SK-N-SH treated with all-trans-retinoic acid at 6 μM for 48 hours (cell line): ENCODE results near the gene CYTH4.

Source experiments
- ATAC-seq: fragments of 200-7000 bp; cut with Tn5 transposase; 3 replicates; pipeline ENCODE4 v1.9.1; 2020; ENCODE audit warnings: mild to moderate bottlenecking, moderate library complexity
- BACH2 ChIP-seq: fragments of 250-450 bp; sonication (Bioruptor Pico); IDR thresholded peaks from 2 replicates; pipeline ENCODE4 v1.9.0; 2021; ENCODE audit warnings: mild to moderate bottlenecking, borderline replicate concordance
- CREB5 ChIP-seq: fragments of 250-450 bp; sonication (Bioruptor Pico); IDR thresholded peaks from 2 replicates; pipeline ENCODE4 v1.5.1; 2020; ENCODE audit warnings: low read depth, mild to moderate bottlenecking, moderate library complexity
- CSDC2 ChIP-seq: fragments of 250-450 bp; sonication (Bioruptor Pico); IDR thresholded peaks from 2 replicates; pipeline ENCODE4 v1.5.0; 2020; ENCODE audit warnings: mild to moderate bottlenecking, moderate library complexity
- CSRNP3 ChIP-seq: fragments of 250-450 bp; sonication (Bioruptor Pico); IDR thresholded peaks from 2 replicates; pipeline ENCODE4 v1.5.1; 2021; ENCODE audit warnings: mild to moderate bottlenecking, moderate library complexity
- ESRRG ChIP-seq: fragments of 250-450 bp; sonication (Bioruptor Pico); IDR thresholded peaks from 2 replicates; pipeline ENCODE4 v1.6.1; 2021; ENCODE audit warnings: mild to moderate bottlenecking
- GLIS3 ChIP-seq: fragments of 250-450 bp; sonication (Bioruptor Pico); IDR thresholded peaks from 2 replicates; pipeline ENCODE4 v1.5.0; 2020; ENCODE audit warnings: mild to moderate bottlenecking, moderate library complexity
- ISL1 ChIP-seq: fragments of 250-450 bp; sonication (Bioruptor Pico); IDR thresholded peaks from 2 replicates; pipeline ENCODE4 v2.1.2; 2022; ENCODE audit warnings: mild to moderate bottlenecking, moderate library complexity
- OSR1 ChIP-seq: fragments of 250-450 bp; sonication (Bioruptor Pico); IDR thresholded peaks from 2 replicates; pipeline ENCODE4 v1.8.0; 2022; ENCODE audit warnings: moderate library complexity, mild to moderate bottlenecking, inconsistent platforms
- PATZ1 ChIP-seq: fragments of 250-450 bp; sonication (Bioruptor Pico); IDR thresholded peaks from 2 replicates; pipeline ENCODE4 v1.8.0; 2020; ENCODE audit warnings: mild to moderate bottlenecking, moderate library complexity, borderline replicate concordance
- POU6F1 ChIP-seq: fragments of 250-450 bp; sonication (Bioruptor Pico); IDR thresholded peaks from 2 replicates; pipeline ENCODE4 v1.8.0; 2021; ENCODE audit warnings: low read depth, mild to moderate bottlenecking, moderate library complexity, borderline replicate concordance
- PPARA ChIP-seq: fragments of 250-450 bp; sonication (Bioruptor Pico); IDR thresholded peaks from 2 replicates; pipeline ENCODE4 v1.5.0; 2020; ENCODE audit warnings: mild to moderate bottlenecking, borderline replicate concordance
- SNAI2 ChIP-seq: fragments of 250-450 bp; sonication (Bioruptor Pico); IDR thresholded peaks from 2 replicates; pipeline ENCODE4 v1.5.0; 2020; ENCODE audit warnings: mild to moderate bottlenecking, moderate library complexity
- TCF4 ChIP-seq: fragments of 250-450 bp; sonication (Bioruptor Pico); IDR thresholded peaks from 2 replicates; pipeline ENCODE4 v1.8.0; 2021; ENCODE audit warnings: mild to moderate bottlenecking, moderate library complexity, borderline replicate concordance
- TOX ChIP-seq: fragments of 250-450 bp; sonication (Bioruptor Pico); IDR thresholded peaks from 2 replicates; pipeline ENCODE4 v1.8.0; 2021; ENCODE audit warnings: mild to moderate bottlenecking, moderate library complexity, borderline replicate concordance
- TSHZ2 ChIP-seq: fragments of 250-450 bp; sonication (Bioruptor Pico); IDR thresholded peaks from 2 replicates; pipeline ENCODE4 v1.5.0; 2020; ENCODE audit warnings: mild to moderate bottlenecking, moderate library complexity
- ZC3H10 ChIP-seq: fragments of 250-450 bp; sonication (Bioruptor Pico); IDR thresholded peaks from 2 replicates; pipeline ENCODE4 v1.5.1; 2021; ENCODE audit warnings: mild to moderate bottlenecking, moderate library complexity
- ZFP30 ChIP-seq: fragments of 450-650 bp; formaldehyde crosslinking; IDR thresholded peaks from 2 replicates; pipeline ENCODE4 v1.5.0; 2022; ENCODE audit warnings: mild to moderate bottlenecking, moderate library complexity
- ZNF565 ChIP-seq: fragments of 450-650 bp; formaldehyde crosslinking; conservative IDR thresholded peaks from 2 replicates; pipeline ENCODE4 v1.5.0; 2020; ENCODE audit warnings: low read depth, mild to moderate bottlenecking, moderate library complexity
- ZNF70 ChIP-seq: fragments of 450-650 bp; formaldehyde crosslinking; IDR thresholded peaks from 2 replicates; pipeline ENCODE4 v1.5.0; 2020; ENCODE audit warnings: mild to moderate bottlenecking, moderate library complexity
- ZNF8 ChIP-seq: fragments of 450-650 bp; formaldehyde crosslinking; IDR thresholded peaks from 2 replicates; pipeline ENCODE4 v1.5.0; 2020; ENCODE audit warnings: mild to moderate bottlenecking, moderate library complexity

Gene CYTH4

GRCh38 chr22:37318364-37319109 lies 36.2 kb downstream of the CYTH4 start:
- 0 out of 3 replicates have a peak, but pooled peaks have one; percentile 18 for ATAC-seq
- TF ChIP-seq ZC3H10 (CRISPR knock-in tag), result no peak
- TF ChIP-seq CSDC2, result no peak

- TF ChIP-seq GLIS3, result no peak
- no peak for TF ChIP-seq ZC3H10 (CRISPR knock-in tag)
- no peak for TF ChIP-seq CREB5 (CRISPR knock-in tag)
- no peak for TF ChIP-seq POU6F1 (CRISPR knock-in tag)
- TF ChIP-seq PPARA (CRISPR knock-in tag), result no peak
- TF ChIP-seq TOX (CRISPR knock-in tag), result no peak
- no peak for TF ChIP-seq ESRRG
- no peak for TF ChIP-seq SNAI2 (CRISPR knock-in tag)
- TF ChIP-seq TCF4 (CRISPR knock-in tag), result no peak
- no peak for TF ChIP-seq ZNF70
- TF ChIP-seq CSDC2, result no peak
- no peak for TF ChIP-seq TSHZ2 (CRISPR knock-in tag)
- TF ChIP-seq ZNF8 (CRISPR knock-in tag), result no peak
- no peak for TF ChIP-seq ISL1 (CRISPR knock-in tag)
- TF ChIP-seq CSRNP3 (CRISPR knock-in tag), result no peak
- TF ChIP-seq ZNF565 (CRISPR knock-in tag), result no peak
- no peak for TF ChIP-seq OSR1 (CRISPR knock-in tag)
- no peak for TF ChIP-seq BACH2 (CRISPR knock-in tag)
- TF ChIP-seq PATZ1 (CRISPR knock-in tag), result no peak
- no peak for TF ChIP-seq ZFP30 (CRISPR knock-in tag)
- TF ChIP-seq, all 23 proteins: peak for 0
- ATAC-seq, result no peak
These were observed 37.2 kb downstream of the CYTH4 start for GRCh38 chr22:37319469-37319868.
